Upper lobe of left lung (tissue), 6 donors: ENCODE data around the gene SRCIN1. TPM values are rescaled to one million over a fixed set of nuclear protein-coding genes. Genes with fewer than 3 reads are reported as not detected.

Source experiments
- ATAC-seq, 2 donors: fragments of 200-7000 bp; cut with Tn5 transposase; one replicate each; pipeline ENCODE4 v1.9.1; 2022; ENCODE audit warnings: mild to moderate bottlenecking in 2 of 2, moderate library complexity in 2 of 2; ENCODE audit not compliant: low FRiP score in 2 of 2
- DNase-seq, 2 donors: peaks; one replicate each; pipeline ENCODE4 v3.0.0-alpha.2; 2019 to 2020
- H3K27ac ChIP-seq, 4 donors: fragments of 200-600 bp; sonication (generic); one replicate each; pipeline ENCODE4 v1.5.1; 2016 to 2019
- H3K27me3 ChIP-seq, 4 donors: fragments of 200-600 bp; sonication (generic); one replicate each; pipeline ENCODE4 v1.5.1; 2017 to 2019
- H3K36me3 ChIP-seq, 4 donors: fragments of 200-600 bp; sonication (generic); one replicate each; pipeline ENCODE4 v1.5.1; 2016 to 2019
- H3K4me1 ChIP-seq, 4 donors: fragments of 200-600 bp; sonication (generic); one replicate each; pipeline ENCODE4 v1.5.1; 2018 to 2019
- H3K4me3 ChIP-seq, 4 donors: fragments of 200-600 bp; sonication (generic); one replicate each; pipeline ENCODE4 v1.5.1; 2017 to 2019; ENCODE audit warnings: mild to moderate bottlenecking in 2 of 4, moderate library complexity in 1 of 4
- H3K9me3 ChIP-seq, 4 donors: fragments of 200-600 bp; sonication (generic); one replicate each; pipeline ENCODE4 v1.5.1; 2018 to 2019
- EP300 ChIP-seq, 4 donors: sonication (generic); formaldehyde crosslinking; IDR thresholded peaks; one replicate each; pipeline ENCODE4 v1.5.1; 2017; ENCODE audit warnings: antibody characterized with exemption in 4 of 4, control low read depth in 2 of 4
- POLR2A ChIP-seq, 4 donors: fragments of 450-650 bp; IDR thresholded peaks; one replicate each; pipeline ENCODE4 v1.5.1; 2016 to 2017; ENCODE audit warnings: antibody characterized with exemption in 4 of 4, mild to moderate bottlenecking in 2 of 4
- POLR2AphosphoS5 ChIP-seq, 2 donors: sonication (generic); formaldehyde crosslinking; IDR thresholded peaks; one replicate each; pipeline ENCODE4 v1.5.1; 2017; ENCODE audit warnings: antibody characterized with exemption in 2 of 2
- WGBS, 2 donors: methylation state at CpG; one replicate each; pipeline ENCODE4 v1.1.5; 2017 to 2018; 5-methylcytosine and 5-hydroxymethylcytosine counted together
- total RNA-seq, 6 donors: library from RNA; depleted of rRNA in 4 of 6; stranded (reverse); fragments of >200 nt in 4 of 6; gene quantifications; one replicate each; pipeline versions ENCODE4 v1.1.0 to v1.2.1, GENCODE V29; 2016 to 2021
- TF ChIP-seq, protein P1 (sequence below), 6 experiments: fragments of 450-650 bp in 4 of 6; fragments of 200-600 bp in 2 of 6; sonication (generic) in 2 of 6; IDR thresholded peaks; one replicate each; pipeline ENCODE4 v1.5.1; 2016 to 2019; ENCODE audit warnings: antibody characterized with exemption in 6 of 6
- donor health status: DM: no; HTN: no; CAD: no; lungs with moderate emphysema.
- donor health status: DM: no; HTN: yes; CAD: no; lungs with severe emphysema.

SRCIN1 gene
- total RNA-seq, 6 donors from 2014 or later, result 1.6 to 16.6 (median 5.6) TPM

- no peak for ATAC-seq
- WGBS, 2 donors, result 77 to 79% methylated on average over 12 of the region's 12 CpGs
Measured at GRCh38 chr17:38620551-38621277, 15.0 kb upstream of the SRCIN1 start.

GRCh38 chr17:38619937-38620550, 14.3 kb upstream of the SRCIN1 start:
- 62 to 89% methylated on average over 7 to 9 of the region's 9 CpGs for WGBS, 2 donors

More at GRCh38 chr17:38620551-38621277, 15.0 kb upstream of the SRCIN1 start:
- Histone ChIP-seq H3K36me3 (no peaks in the 10 kb centered on the region), H3K4me1 (no peaks in the 10 kb centered on the region), H3K9me3 (no peaks in the 10 kb centered on the region), H3K27me3 (no peaks in the 10 kb centered on the region), H3K4me3 (no peak overlapping the region), H3K27ac (no peak overlapping the region)
- DNase-seq, result no peak
- TF ChIP-seq POLR2A (IDR thresholded peaks at IDR 0.05) (no peak), POLR2AphosphoS5 (IDR thresholded peaks at IDR 0.05) (no peak), EP300 (IDR thresholded peaks at IDR 0.05) (no peak)
- TF ChIP-seq, protein P1, sequence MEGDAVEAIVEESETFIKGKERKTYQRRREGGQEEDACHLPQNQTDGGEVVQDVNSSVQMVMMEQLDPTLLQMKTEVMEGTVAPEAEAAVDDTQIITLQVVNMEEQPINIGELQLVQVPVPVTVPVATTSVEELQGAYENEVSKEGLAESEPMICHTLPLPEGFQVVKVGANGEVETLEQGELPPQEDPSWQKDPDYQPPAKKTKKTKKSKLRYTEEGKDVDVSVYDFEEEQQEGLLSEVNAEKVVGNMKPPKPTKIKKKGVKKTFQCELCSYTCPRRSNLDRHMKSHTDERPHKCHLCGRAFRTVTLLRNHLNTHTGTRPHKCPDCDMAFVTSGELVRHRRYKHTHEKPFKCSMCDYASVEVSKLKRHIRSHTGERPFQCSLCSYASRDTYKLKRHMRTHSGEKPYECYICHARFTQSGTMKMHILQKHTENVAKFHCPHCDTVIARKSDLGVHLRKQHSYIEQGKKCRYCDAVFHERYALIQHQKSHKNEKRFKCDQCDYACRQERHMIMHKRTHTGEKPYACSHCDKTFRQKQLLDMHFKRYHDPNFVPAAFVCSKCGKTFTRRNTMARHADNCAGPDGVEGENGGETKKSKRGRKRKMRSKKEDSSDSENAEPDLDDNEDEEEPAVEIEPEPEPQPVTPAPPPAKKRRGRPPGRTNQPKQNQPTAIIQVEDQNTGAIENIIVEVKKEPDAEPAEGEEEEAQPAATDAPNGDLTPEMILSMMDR (IDR thresholded peaks at IDR 0.05), result no peak

GRCh38 chr17:38619451-38619795, 13.7 kb upstream of the SRCIN1 start:
- DNase-seq, result no peak
- TF ChIP-seq EP300 (IDR thresholded peaks at IDR 0.05) (no peak), POLR2AphosphoS5 (IDR thresholded peaks at IDR 0.05) (no peak), POLR2A (IDR thresholded peaks at IDR 0.05) (no peak)
- TF ChIP-seq, protein P1 (IDR thresholded peaks at IDR 0.05), result no peak
- no peaks in the 10 kb centered on the region for H3K9me3 ChIP-seq
- WGBS, 2 donors, result 85 to 94% methylated on average over 2 of the region's 2 CpGs
- no peak overlapping the region for H3K27ac ChIP-seq
- ATAC-seq, result no peak
- no peak overlapping the region for H3K4me3 ChIP-seq
- H3K27me3 ChIP-seq, result no peaks in the 10 kb centered on the region
- no peaks in the 10 kb centered on the region for H3K4me1 ChIP-seq
- no peaks in the 10 kb centered on the region for H3K36me3 ChIP-seq

More at GRCh38 chr17:38619937-38620550, 14.3 kb upstream of the SRCIN1 start:
- Histone ChIP-seq H3K27me3 (no peaks in the 10 kb centered on the region), H3K4me3 (no peak overlapping the region), H3K4me1 (no peaks in the 10 kb centered on the region), H3K9me3 (no peaks in the 10 kb centered on the region), H3K27ac (no peak overlapping the region), H3K36me3 (no peaks in the 10 kb centered on the region)
- TF ChIP-seq POLR2AphosphoS5 (IDR thresholded peaks at IDR 0.05), result no peak
- TF ChIP-seq EP300 (IDR thresholded peaks at IDR 0.05), result no peak
- TF ChIP-seq, protein P1 (IDR thresholded peaks at IDR 0.05), result no peak
- TF ChIP-seq POLR2A (IDR thresholded peaks at IDR 0.05), result no peak
- no peak for ATAC-seq
- no peak for DNase-seq

DNA sequence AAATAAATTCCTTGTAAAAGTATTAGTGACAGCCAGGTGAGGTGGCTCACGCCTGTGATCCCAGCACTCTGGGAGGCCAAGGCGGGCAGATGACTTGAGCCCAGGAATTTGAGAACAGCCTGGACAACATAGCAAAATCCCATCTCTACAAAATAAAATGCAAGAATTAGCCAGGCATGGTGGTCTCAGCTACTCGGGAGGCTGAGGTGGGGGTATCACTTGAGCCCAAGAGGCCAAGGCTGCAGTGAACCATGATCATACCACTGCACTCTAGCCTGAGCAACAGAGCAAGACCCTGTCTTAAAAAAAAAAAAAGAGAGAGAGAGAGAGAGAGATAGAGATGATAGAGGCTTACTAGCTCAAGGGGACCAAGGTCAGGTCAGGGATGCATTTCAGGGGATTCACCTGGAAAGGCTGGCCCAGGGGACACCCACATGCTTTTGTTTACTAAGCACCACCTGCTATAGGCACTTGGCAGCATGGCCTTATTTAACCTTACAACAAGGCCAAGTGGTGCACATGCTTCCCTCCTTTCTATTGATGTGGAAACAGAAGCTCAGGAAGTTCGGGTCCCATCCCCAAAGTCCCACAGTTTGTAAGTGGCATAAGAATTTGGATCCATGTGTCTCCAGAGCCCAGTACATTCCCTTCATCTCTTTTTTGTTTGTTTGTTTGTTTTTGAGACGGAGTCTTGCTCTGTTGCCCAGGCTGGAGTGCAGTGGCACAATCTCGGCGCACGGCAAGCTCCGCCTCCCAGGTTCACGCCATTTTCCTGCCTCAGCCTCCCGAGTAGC, 12.4 kb upstream of the SRCIN1 start:
- ATAC-seq, result no peak
- no peak for DNase-seq
- Histone ChIP-seq H3K4me3 (no peak overlapping the region), H3K27me3 (no peaks in the 10 kb centered on the region), H3K4me1 (no peaks in the 10 kb centered on the region), H3K27ac (no peak overlapping the region), H3K36me3 (no peaks in the 10 kb centered on the region), H3K9me3 (no peaks in the 10 kb centered on the region)
- TF ChIP-seq, protein P1 (IDR thresholded peaks at IDR 0.05), result no peak
- no peak for TF ChIP-seq POLR2A (IDR thresholded peaks at IDR 0.05)
- no peak for TF ChIP-seq EP300 (IDR thresholded peaks at IDR 0.05)
- TF ChIP-seq POLR2AphosphoS5 (IDR thresholded peaks at IDR 0.05), result no peak
- 84 to 85% methylated on average over 11 of the region's 11 CpGs for WGBS, 2 donors
